Right atrium auricular region (tissue), 2 donors: Measurements from ENCODE around the gene MTOR. TPM values are rescaled to one million over a fixed set of nuclear protein-coding genes. Genes with fewer than 3 reads are reported as not detected.
A peak's percentile ranks its signal among the peaks of the same experiment; 100 is the strongest.
"Not testable (repeated sequence)": the region's sequence is repeated elsewhere in the genome, so short reads cannot be mapped to it uniquely, and the experiment has no call there.

Experiments
- DNase-seq: peaks from one replicate; pipeline ENCODE4 v3.0.0-alpha.2; 2019; ENCODE audit warnings: low spot score
- H3K27ac ChIP-seq, 2 donors: fragments of 200-600 bp; sonication (generic); 1 replicate in 1 of 2; 2 replicates in 1 of 2; pipeline ENCODE4 v1.5.1; 2016 to 2019
- H3K27me3 ChIP-seq, 2 donors: fragments of 200-600 bp; sonication (generic); one replicate each; pipeline versions ENCODE4 v1.5.1 to v1.6.0; 2017 to 2019
- H3K36me3 ChIP-seq: fragments of 200-600 bp; sonication (generic); one replicate; pipeline ENCODE4 v1.5.1; 2016
- H3K4me1 ChIP-seq, 2 donors: fragments of 200-600 bp; sonication (generic); one replicate each; pipeline versions ENCODE4 v1.5.1 to v1.6.0; 2017 to 2019
- H3K4me3 ChIP-seq, 2 donors: fragments of 200-600 bp; sonication (generic); 1 replicate in 1 of 2; 2 replicates in 1 of 2; pipeline ENCODE4 v1.5.1; 2017 to 2019; ENCODE audit warnings: mild to moderate bottlenecking in 1 of 2, moderate library complexity in 1 of 2
- H3K9me3 ChIP-seq, 2 donors: fragments of 200-600 bp; sonication (generic); one replicate each; pipeline ENCODE4 v1.5.1; 2019
- CTCF ChIP-seq, 2 donors: fragments of 200-600 bp; sonication (generic); IDR thresholded peaks; one replicate each; pipeline ENCODE4 v1.5.1; 2019; ENCODE audit warnings: antibody characterized with exemption in 2 of 2
- total RNA-seq, 2 donors: library from RNA; depleted of rRNA; stranded (reverse); fragments of >200 nt; gene quantifications; one replicate each; pipeline ENCODE4 v1.1.0, GENCODE V29; 2016

The MTOR gene
- total RNA-seq, 2 donors from 2014 or later, result 28.1 to 36.0 TPM

- Histone ChIP-seq H3K36me3 (peaks cover 44% of the 10 kb centered on the region), H3K27me3 (no peaks in the 10 kb centered on the region), H3K4me3 (no peak overlapping the region), H3K4me1 (no peaks in the 10 kb centered on the region), H3K9me3 (no peaks in the 10 kb centered on the region), H3K27ac (no peak overlapping the region)
- TF ChIP-seq CTCF (IDR thresholded peaks at IDR 0.05), result no peak
- DNase-seq, result no peak
These were observed 156.8 kb downstream of the MTOR start for GRCh38 chr1:11105586-11105985.

- peaks cover 13% of the 10 kb centered on the region for H3K36me3 ChIP-seq
- no peak overlapping the region for H3K4me3 ChIP-seq
- no peak overlapping the region for H3K27ac ChIP-seq
- H3K27me3 ChIP-seq, result no peaks in the 10 kb centered on the region
- no peaks in the 10 kb centered on the region for H3K9me3 ChIP-seq
- peaks cover 0 to 17% of the 10 kb centered on the region in 2 donors for H3K4me1 ChIP-seq
- no peak for DNase-seq
- no peak for TF ChIP-seq CTCF (IDR thresholded peaks at IDR 0.05)
These were observed 161.0 kb downstream of the MTOR start for GRCh38 chr1:11101347-11101746.

- not testable (repeated sequence) for DNase-seq, H3K27me3 ChIP-seq, H3K27ac ChIP-seq, H3K4me3 ChIP-seq, H3K9me3 ChIP-seq
- Histone ChIP-seq H3K36me3 (peaks cover 13% of the 10 kb centered on the region), H3K4me1 (peaks cover 0 to 17% of the 10 kb centered on the region in 2 donors)
These were observed 161.5 kb downstream of the MTOR start for GRCh38 chr1:11100806-11101205.

- no peaks in the 10 kb centered on the region for H3K9me3 ChIP-seq
- H3K4me1 ChIP-seq, result peaks cover 0 to 17% of the 10 kb centered on the region in 2 donors
- DNase-seq, result no peak
- H3K4me3 ChIP-seq, result peak overlapping the region; percentile 91 to 97
- peak overlapping the region; percentile 71 to 82 for H3K27ac ChIP-seq
- H3K36me3 ChIP-seq, result peaks cover 18% of the 10 kb centered on the region
- no peak for TF ChIP-seq CTCF (IDR thresholded peaks at IDR 0.05)
- no peaks in the 10 kb centered on the region for H3K27me3 ChIP-seq
These were observed 162.2 kb downstream of the MTOR start for GRCh38 chr1:11100149-11100493.

GRCh38 chr1:11099310-11100148, 162.8 kb downstream of the MTOR start, which contains the start of gene EXOSC10:
TSS of gene EXOSC10 (minus strand) at chr1:11099869. CDS start at chr1:11099831, 38 bp downstream.
- H3K27me3 ChIP-seq, result no peaks in the 10 kb centered on the region
- peaks cover 24% of the 10 kb centered on the region for H3K36me3 ChIP-seq
- H3K27ac ChIP-seq, result peak within 1 kb of the TSS; percentile 71 to 82
- H3K4me3 ChIP-seq, result peak within 1 kb of the TSS; percentile 91 to 97
- TF ChIP-seq CTCF (IDR thresholded peaks at IDR 0.05), result peak in 1 of 2 donors; percentile 42
- DNase-seq, result peak; percentile 89
- H3K4me1 ChIP-seq, result peaks cover 0 to 17% of the 10 kb centered on the region in 2 donors
- no peaks in the 10 kb centered on the region for H3K9me3 ChIP-seq

- H3K27me3 ChIP-seq, result no peaks in the 10 kb centered on the region
- H3K9me3 ChIP-seq, result no peaks in the 10 kb centered on the region
- TF ChIP-seq CTCF (IDR thresholded peaks at IDR 0.05), result no peak
- peaks cover 0 to 17% of the 10 kb centered on the region in 2 donors for H3K4me1 ChIP-seq
- H3K27ac ChIP-seq, result peak overlapping the region; percentile 71 to 82
- H3K36me3 ChIP-seq, result peaks cover 30% of the 10 kb centered on the region
- H3K4me3 ChIP-seq, result peak overlapping the region; percentile 91 to 97
- no peak for DNase-seq
These were observed 163.4 kb downstream of the MTOR start for GRCh38 chr1:11098931-11099309.

GRCh38 chr1:11083784-11084183, 178.6 kb downstream of the MTOR start:
- H3K9me3 ChIP-seq, H3K4me1 ChIP-seq, DNase-seq, H3K4me3 ChIP-seq, H3K27ac ChIP-seq, H3K27me3 ChIP-seq: not testable (repeated sequence)
- peaks cover 56% of the 10 kb centered on the region for H3K36me3 ChIP-seq
